A673 (cell line): ENCODE data around the gene EIF4G1. TPM values are rescaled to one million over a fixed set of nuclear protein-coding genes. Genes with fewer than 3 reads are reported as not detected.

Experiments
- BruUV-seq: library from RNA; stranded (reverse); fragments of 400-500 nt; replicated peaks from 2 replicates; lab custom pipeline; 2021; lab: Mats Ljungman, UMichigan
- CTCF ChIA-PET: fragments of 300-600 bp; sonication (Branson Sonifier 250); formaldehyde crosslinking; loops from one replicate; lab custom pipeline; 2022; ENCODE audit warnings: antibody characterized with exemption; lab: Charles Lee
- POLR2A ChIA-PET: fragments of 300-600 bp; sonication (Branson Sonifier 250); formaldehyde crosslinking; loops from one replicate; lab custom pipeline; 2022; ENCODE audit warnings: antibody characterized with exemption; ENCODE audit not compliant: low non-redundant PET; lab: Charles Lee
- DNase-seq: peaks from one replicate; pipeline ENCODE4 v3.0.0-alpha.2; 2015; ENCODE audit warnings: low spot score
- H3K27ac ChIP-seq: fragments of 200-600 bp; sonication (generic); 2 replicates; pipeline ENCODE4 v1.5.1; 2016; ENCODE audit warnings: mixed run types, low read depth, mild to moderate bottlenecking, mixed read lengths, antibody characterized with exemption, low read length; ENCODE audit not compliant: poor library complexity, severe bottlenecking
- H3K27me3 ChIP-seq: fragments of 200-600 bp; sonication (generic); replicated peaks from 2 replicates; pipeline ENCODE4 v1.6.1; 2017; ENCODE audit warnings: mixed run types, low read depth, mild to moderate bottlenecking, mixed read lengths, antibody characterized with exemption, low read length; ENCODE audit not compliant: insufficient read depth, poor library complexity
- H3K36me3 ChIP-seq: fragments of 200-600 bp; sonication (generic); 2 replicates; pipeline ENCODE4 v1.6.1; 2016; ENCODE audit warnings: mixed run types, mild to moderate bottlenecking, mixed read lengths, antibody characterized with exemption, low read length; ENCODE audit not compliant: insufficient read depth, poor library complexity, severe bottlenecking
- H3K4me1 ChIP-seq: fragments of 200-600 bp; sonication (generic); 2 replicates; pipeline ENCODE4 v1.6.1; 2017; ENCODE audit warnings: mixed run types, mild to moderate bottlenecking, mixed read lengths, antibody characterized with exemption, low read length; ENCODE audit not compliant: insufficient read depth, poor library complexity, severe bottlenecking
- H3K4me3 ChIP-seq: fragments of 200-600 bp; sonication (generic); 2 replicates; pipeline ENCODE4 v1.5.1; 2016; ENCODE audit warnings: low read depth, mixed run types, mild to moderate bottlenecking, mixed read lengths, low read length; ENCODE audit not compliant: poor library complexity, severe bottlenecking
- H3K9me3 ChIP-seq: fragments of 200-600 bp; sonication (generic); 2 replicates; pipeline ENCODE4 v1.6.1; 2016; ENCODE audit warnings: mixed run types, low read depth, mild to moderate bottlenecking, mixed read lengths, antibody characterized with exemption, low read length; ENCODE audit not compliant: poor library complexity, severe bottlenecking
- EZH2 ChIP-seq: fragments of 200-600 bp; sonication (generic); IDR thresholded peaks from 2 replicates; pipeline ENCODE4 v1.6.1; 2017; ENCODE audit warnings: borderline replicate concordance, low read depth, mild to moderate bottlenecking, mixed read lengths, antibody characterized with exemption, low read length; ENCODE audit not compliant: poor library complexity, severe bottlenecking
- intact Hi-C: fragments of 100-400 bp; cut with micrococcal nuclease; formaldehyde crosslinking; loops from one replicate; pipeline ENCODE4 v1.10.0; 2022; ENCODE audit not compliant: unreplicated experiment
- total RNA-seq: library from RNA; stranded (reverse); gene quantifications from 2 replicates; pipeline ENCODE4 v1.2.3, GENCODE V29; 2021
- TF ChIP-seq, protein P1 (sequence below): fragments of 300-800, 200-600 bp; sonication (generic); conservative IDR thresholded peaks from 2 replicates; pipeline ENCODE4 v1.5.1; 2017; ENCODE audit warnings: low read depth, mild to moderate bottlenecking, antibody characterized with exemption, low read length, moderate library complexity, mixed read lengths

The EIF4G1 gene
- total RNA-seq, 1 experiment from 2014 or later: 559 TPM

DNA sequence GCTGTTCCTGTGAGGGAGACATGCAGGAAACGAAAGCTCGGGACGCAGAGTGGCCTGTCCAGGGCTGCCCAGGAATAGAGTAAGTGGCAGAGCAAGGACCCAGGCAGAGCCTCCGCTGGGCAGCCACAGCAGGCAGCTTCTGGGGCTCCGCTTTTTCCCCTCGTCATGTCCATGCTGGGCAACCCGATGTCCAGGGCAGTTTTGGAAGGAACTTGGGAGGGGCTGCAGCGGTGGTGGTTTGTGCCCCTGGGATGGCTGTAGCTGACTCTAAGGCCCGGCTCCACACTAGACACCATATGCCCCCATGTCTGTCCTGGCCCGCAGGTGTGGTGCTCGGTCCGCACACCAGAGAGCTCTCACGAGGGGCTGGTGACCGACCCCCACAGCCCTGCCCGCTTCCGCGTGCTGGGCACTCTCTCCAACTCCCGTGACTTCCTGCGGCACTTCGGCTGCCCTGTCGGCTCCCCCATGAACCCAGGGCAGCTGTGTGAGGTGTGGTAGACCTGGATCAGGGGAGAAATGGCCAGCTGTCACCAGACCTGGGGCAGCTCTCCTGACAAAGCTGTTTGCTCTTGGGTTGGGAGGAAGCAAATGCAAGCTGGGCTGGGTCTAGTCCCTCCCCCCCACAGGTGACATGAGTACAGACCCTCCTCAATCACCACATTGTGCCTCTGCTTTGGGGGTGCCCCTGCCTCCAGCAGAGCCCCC is 22.5 kb upstream of the EIF4G1 start:
- CTCF ChIA-PET: interaction anchor here (0.6 kb wide), 1 partner anchor 1505 kb away, joined by 8 read pairs; no protein-coding TSS in a partner anchor
- POLR2A ChIA-PET: no interaction called here

DNA sequence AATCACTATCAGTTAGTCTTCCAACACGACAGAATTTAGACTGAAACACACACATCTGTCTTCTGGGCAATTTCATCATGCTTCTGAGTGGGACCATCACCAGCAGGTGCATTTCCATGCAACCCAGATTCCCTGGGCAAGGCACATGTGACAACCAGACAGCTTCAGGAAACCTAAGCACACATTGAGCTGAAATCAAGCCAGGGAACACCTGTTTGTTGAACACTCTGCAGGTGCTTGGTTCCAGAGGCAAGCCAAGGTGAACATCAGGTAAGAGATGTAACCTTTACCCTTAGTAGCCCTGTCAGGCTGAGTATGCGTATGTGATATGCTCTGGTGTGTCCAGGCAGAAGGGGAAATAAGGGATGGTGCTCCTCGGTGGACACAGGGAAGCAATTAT is 18.6 kb upstream of the EIF4G1 start:
- no peak overlapping the region for H3K4me3 ChIP-seq
- no peaks in the 10 kb centered on the region for H3K9me3 ChIP-seq
- intact Hi-C loops: loop anchor here (5.0 kb wide), 1 partner anchor 123 kb away; the partner anchor contains the start of gene AP2M1
- ChIA-PET CTCF (no interaction called here), POLR2A (no interaction called here)
- BruUV-seq: no TSS peak
- peaks cover 8% of the 10 kb centered on the region for H3K4me1 ChIP-seq
- H3K27me3 ChIP-seq: no peaks in the 10 kb centered on the region
- no peak for DNase-seq
- H3K36me3 ChIP-seq: peaks cover 10% of the 10 kb centered on the region
- H3K27ac ChIP-seq: no peak overlapping the region
- TF ChIP-seq, protein P1, sequence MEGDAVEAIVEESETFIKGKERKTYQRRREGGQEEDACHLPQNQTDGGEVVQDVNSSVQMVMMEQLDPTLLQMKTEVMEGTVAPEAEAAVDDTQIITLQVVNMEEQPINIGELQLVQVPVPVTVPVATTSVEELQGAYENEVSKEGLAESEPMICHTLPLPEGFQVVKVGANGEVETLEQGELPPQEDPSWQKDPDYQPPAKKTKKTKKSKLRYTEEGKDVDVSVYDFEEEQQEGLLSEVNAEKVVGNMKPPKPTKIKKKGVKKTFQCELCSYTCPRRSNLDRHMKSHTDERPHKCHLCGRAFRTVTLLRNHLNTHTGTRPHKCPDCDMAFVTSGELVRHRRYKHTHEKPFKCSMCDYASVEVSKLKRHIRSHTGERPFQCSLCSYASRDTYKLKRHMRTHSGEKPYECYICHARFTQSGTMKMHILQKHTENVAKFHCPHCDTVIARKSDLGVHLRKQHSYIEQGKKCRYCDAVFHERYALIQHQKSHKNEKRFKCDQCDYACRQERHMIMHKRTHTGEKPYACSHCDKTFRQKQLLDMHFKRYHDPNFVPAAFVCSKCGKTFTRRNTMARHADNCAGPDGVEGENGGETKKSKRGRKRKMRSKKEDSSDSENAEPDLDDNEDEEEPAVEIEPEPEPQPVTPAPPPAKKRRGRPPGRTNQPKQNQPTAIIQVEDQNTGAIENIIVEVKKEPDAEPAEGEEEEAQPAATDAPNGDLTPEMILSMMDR: no peak
- no peak for TF ChIP-seq EZH2

More for the DNA sequence above, 22.5 kb upstream of the EIF4G1 start:
- Histone ChIP-seq H3K27me3 (no peaks in the 10 kb centered on the region), H3K36me3 (no peaks in the 10 kb centered on the region), H3K4me1 (no peaks in the 10 kb centered on the region), H3K4me3 (no peak overlapping the region), H3K9me3 (no peaks in the 10 kb centered on the region), H3K27ac (no peak overlapping the region)
- BruUV-seq: no TSS peak
- DNase-seq: no peak
- TF ChIP-seq, protein P1: no peak
- no peak for TF ChIP-seq EZH2
- intact Hi-C loops: no loop called here

DNA sequence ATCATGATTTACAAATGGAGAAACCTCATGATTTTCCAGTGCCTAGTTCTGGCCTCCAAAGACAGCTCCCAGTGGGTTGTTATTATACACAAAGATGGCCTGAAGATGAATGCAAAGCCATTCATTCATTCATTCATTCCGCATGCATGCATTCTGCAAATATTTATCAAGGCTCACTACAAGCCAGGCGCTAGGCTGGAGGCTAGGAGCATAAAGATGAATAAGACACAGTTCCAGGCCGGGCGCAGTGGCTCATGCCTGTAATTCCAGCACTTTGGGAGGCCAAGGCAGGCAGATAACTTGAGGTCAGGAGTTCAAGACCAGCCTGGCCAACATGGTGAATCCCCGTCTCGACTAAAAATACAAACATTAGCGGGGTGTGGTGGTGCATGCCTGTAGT is 17.8 kb upstream of the EIF4G1 start:
- TF ChIP-seq, protein P1: no peak
- Histone ChIP-seq H3K4me1 (peaks cover 9% of the 10 kb centered on the region), H3K4me3 (no peak overlapping the region), H3K9me3 (no peaks in the 10 kb centered on the region), H3K27me3 (no peaks in the 10 kb centered on the region), H3K36me3 (peaks cover 19% of the 10 kb centered on the region), H3K27ac (no peak overlapping the region)
- ChIA-PET POLR2A (no interaction called here), CTCF (interaction anchor here (0.7 kb wide), 1 partner anchor 14 kb away, joined by 4 read pairs; no protein-coding TSS in a partner anchor)
- no peak for DNase-seq
- intact Hi-C loops: loop anchor here (5.0 kb wide), 1 partner anchor 124 kb away; the partner anchor contains the start of gene AP2M1
- no TSS peak for BruUV-seq
